ENCODE data around the gene TIPARP. TPM values are rescaled to one million over a fixed set of nuclear protein-coding genes. Genes with fewer than 3 reads are reported as not detected.

TIPARP gene
- polyA plus RNA-seq, 1 of the 3 experiments (the other 2 are of a cell fraction), result 6.2 TPM

- WGBS (ENCODE audit: low lambda C conversion rate), result 69% methylated on average over 3 of the region's 3 CpGs
- Histone ChIP-seq H3K9ac (no peak overlapping the region), H3K4me1 (ENCODE audit: control insufficient read depth in 1 of 2, insufficient read depth in 2 of 2, low read depth in 1 of 2, low read length in 1 of 2) (peaks cover 0 to 7% of the 10 kb centered on the region in 2 experiments; a peak in 1 of 4 replicates), H4K20me1 (ENCODE audit: insufficient read depth) (no peaks in the 10 kb centered on the region), H3K4me3 (ENCODE audit: low read depth in 2 of 2, low read length in 1 of 2) (no peak overlapping the region), H3K9me3 (no peaks in the 10 kb centered on the region), H3K36me3 (replicated peaks in 1 of 2; ENCODE audit: control insufficient read depth in 1 of 2, insufficient read depth in 2 of 2, low read length in 1 of 2) (no peaks in the 10 kb centered on the region), H3K79me2 (ENCODE audit: insufficient read depth) (no peaks in the 10 kb centered on the region), H3K4me2 (no peak overlapping the region), H3K27ac (ENCODE audit: low read depth in 2 of 2, low read length in 1 of 2) (no peak overlapping the region), H3K9me2 (no peaks in the 10 kb centered on the region), H3K27me3 (ENCODE audit: insufficient read depth) (no peaks in the 10 kb centered on the region), H2AFZ (ENCODE audit: low read depth) (no peak overlapping the region), H3F3A (replicated peaks; ENCODE audit: insufficient read depth) (no peaks in the 10 kb centered on the region)
- no peak for DNase-seq
- ChIA-PET CTCF (no interaction called here), POLR2A (no interaction called here)
- TF ChIP-seq POLR2AphosphoS5 (IDR thresholded peaks at IDR 0.05; ENCODE audit: low read depth, low read length) (no peak), FOXM1 (IDR thresholded peaks at IDR 0.05; ENCODE audit: low read depth) (no peak), YY1 (IDR thresholded peaks at IDR 0.05; ENCODE audit: low read depth) (no peak), USF1 (IDR thresholded peaks at IDR 0.05; ENCODE audit: borderline replicate concordance, low read depth) (no peak), RFX5 (IDR thresholded peaks at IDR 0.05; ENCODE audit: low read length) (no peak), FOSL2 (IDR thresholded peaks at IDR 0.05; ENCODE audit: borderline replicate concordance, low read depth) (no peak), TAF1 (IDR thresholded peaks at IDR 0.05; ENCODE audit: borderline replicate concordance, low read depth, low read length) (no peak)
- TF ChIP-seq, protein P1, sequence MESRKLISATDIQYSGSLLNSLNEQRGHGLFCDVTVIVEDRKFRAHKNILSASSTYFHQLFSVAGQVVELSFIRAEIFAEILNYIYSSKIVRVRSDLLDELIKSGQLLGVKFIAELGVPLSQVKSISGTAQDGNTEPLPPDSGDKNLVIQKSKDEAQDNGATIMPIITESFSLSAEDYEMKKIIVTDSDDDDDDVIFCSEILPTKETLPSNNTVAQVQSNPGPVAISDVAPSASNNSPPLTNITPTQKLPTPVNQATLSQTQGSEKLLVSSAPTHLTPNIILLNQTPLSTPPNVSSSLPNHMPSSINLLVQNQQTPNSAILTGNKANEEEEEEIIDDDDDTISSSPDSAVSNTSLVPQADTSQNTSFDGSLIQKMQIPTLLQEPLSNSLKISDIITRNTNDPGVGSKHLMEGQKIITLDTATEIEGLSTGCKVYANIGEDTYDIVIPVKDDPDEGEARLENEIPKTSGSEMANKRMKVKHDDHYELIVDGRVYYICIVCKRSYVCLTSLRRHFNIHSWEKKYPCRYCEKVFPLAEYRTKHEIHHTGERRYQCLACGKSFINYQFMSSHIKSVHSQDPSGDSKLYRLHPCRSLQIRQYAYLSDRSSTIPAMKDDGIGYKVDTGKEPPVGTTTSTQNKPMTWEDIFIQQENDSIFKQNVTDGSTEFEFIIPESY (IDR thresholded peaks at IDR 0.05; ENCODE audit: borderline replicate concordance, low read depth), result no peak
Measured at GRCh38 chr3:156635034-156635433, 39.4 kb upstream of the TIPARP start.

GRCh38 chr3:156635973-156636372, 38.4 kb upstream of the TIPARP start:
- no peaks in the 10 kb centered on the region for H3K79me2 ChIP-seq (ENCODE audit: insufficient read depth)
- CTCF ChIA-PET, result no interaction called here
- no peaks in the 10 kb centered on the region for H4K20me1 ChIP-seq (ENCODE audit: insufficient read depth)
- no peak overlapping the region for H2AFZ ChIP-seq (ENCODE audit: low read depth)
- no peaks in the 10 kb centered on the region for H3K9me2 ChIP-seq
- H3K36me3 ChIP-seq (replicated peaks in 1 of 2; ENCODE audit: control insufficient read depth in 1 of 2, insufficient read depth in 2 of 2, low read length in 1 of 2), result no peaks in the 10 kb centered on the region
- POLR2A ChIA-PET, result no interaction called here
- no peaks in the 10 kb centered on the region for H3K4me1 ChIP-seq (ENCODE audit: control insufficient read depth in 1 of 2, insufficient read depth in 2 of 2, low read depth in 1 of 2, low read length in 1 of 2)
- H3F3A ChIP-seq (replicated peaks; ENCODE audit: insufficient read depth), result no peaks in the 10 kb centered on the region
- no peak overlapping the region for H3K4me3 ChIP-seq (ENCODE audit: low read depth in 2 of 2, low read length in 1 of 2)
- H3K27ac ChIP-seq (ENCODE audit: low read depth in 2 of 2, low read length in 1 of 2), result no peak overlapping the region
- no peak for DNase-seq
- no peaks in the 10 kb centered on the region for H3K9me3 ChIP-seq
- 52% methylated on average over 3 of the region's 3 CpGs for WGBS (ENCODE audit: low lambda C conversion rate)
- H3K4me2 ChIP-seq, result no peak overlapping the region
- H3K9ac ChIP-seq, result no peak overlapping the region
- no peaks in the 10 kb centered on the region for H3K27me3 ChIP-seq (ENCODE audit: insufficient read depth)
- TF ChIP-seq EP300 (IDR thresholded peaks at IDR 0.05; ENCODE audit: borderline replicate concordance in 1 of 2, low read depth in 1 of 2, low read length in 1 of 2) (no peak), MEF2A (IDR thresholded peaks at IDR 0.05; ENCODE audit: borderline replicate concordance, low read depth) (no peak), USF1 (IDR thresholded peaks at IDR 0.05; ENCODE audit: borderline replicate concordance, low read depth) (no peak), SIN3A (IDR thresholded peaks at IDR 0.05; ENCODE audit: borderline replicate concordance, low read depth, low read length) (no peak), TEAD4 (IDR thresholded peaks at IDR 0.05; ENCODE audit: borderline replicate concordance, insufficient read depth) (no peak), POLR2AphosphoS5 (IDR thresholded peaks at IDR 0.05; ENCODE audit: low read depth, low read length) (no peak), CHD2 (IDR thresholded peaks at IDR 0.05; ENCODE audit: low read length, partially characterized antibody) (no peak), FOXJ3 (CRISPR knock-in tag; IDR thresholded peaks at IDR 0.05) (no peak), EZH2phosphoT487 (IDR thresholded peaks at IDR 0.05; ENCODE audit: borderline replicate concordance, low read depth) (no peak), GABPA (IDR thresholded peaks at IDR 0.05; ENCODE audit: low read depth) (no peak)
- TF ChIP-seq, protein P2, sequence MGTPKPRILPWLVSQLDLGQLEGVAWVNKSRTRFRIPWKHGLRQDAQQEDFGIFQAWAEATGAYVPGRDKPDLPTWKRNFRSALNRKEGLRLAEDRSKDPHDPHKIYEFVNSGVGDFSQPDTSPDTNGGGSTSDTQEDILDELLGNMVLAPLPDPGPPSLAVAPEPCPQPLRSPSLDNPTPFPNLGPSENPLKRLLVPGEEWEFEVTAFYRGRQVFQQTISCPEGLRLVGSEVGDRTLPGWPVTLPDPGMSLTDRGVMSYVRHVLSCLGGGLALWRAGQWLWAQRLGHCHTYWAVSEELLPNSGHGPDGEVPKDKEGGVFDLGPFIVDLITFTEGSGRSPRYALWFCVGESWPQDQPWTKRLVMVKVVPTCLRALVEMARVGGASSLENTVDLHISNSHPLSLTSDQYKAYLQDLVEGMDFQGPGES (IDR thresholded peaks at IDR 0.05; ENCODE audit: low read depth, low read length), result no peak
- TF ChIP-seq, protein P3, sequence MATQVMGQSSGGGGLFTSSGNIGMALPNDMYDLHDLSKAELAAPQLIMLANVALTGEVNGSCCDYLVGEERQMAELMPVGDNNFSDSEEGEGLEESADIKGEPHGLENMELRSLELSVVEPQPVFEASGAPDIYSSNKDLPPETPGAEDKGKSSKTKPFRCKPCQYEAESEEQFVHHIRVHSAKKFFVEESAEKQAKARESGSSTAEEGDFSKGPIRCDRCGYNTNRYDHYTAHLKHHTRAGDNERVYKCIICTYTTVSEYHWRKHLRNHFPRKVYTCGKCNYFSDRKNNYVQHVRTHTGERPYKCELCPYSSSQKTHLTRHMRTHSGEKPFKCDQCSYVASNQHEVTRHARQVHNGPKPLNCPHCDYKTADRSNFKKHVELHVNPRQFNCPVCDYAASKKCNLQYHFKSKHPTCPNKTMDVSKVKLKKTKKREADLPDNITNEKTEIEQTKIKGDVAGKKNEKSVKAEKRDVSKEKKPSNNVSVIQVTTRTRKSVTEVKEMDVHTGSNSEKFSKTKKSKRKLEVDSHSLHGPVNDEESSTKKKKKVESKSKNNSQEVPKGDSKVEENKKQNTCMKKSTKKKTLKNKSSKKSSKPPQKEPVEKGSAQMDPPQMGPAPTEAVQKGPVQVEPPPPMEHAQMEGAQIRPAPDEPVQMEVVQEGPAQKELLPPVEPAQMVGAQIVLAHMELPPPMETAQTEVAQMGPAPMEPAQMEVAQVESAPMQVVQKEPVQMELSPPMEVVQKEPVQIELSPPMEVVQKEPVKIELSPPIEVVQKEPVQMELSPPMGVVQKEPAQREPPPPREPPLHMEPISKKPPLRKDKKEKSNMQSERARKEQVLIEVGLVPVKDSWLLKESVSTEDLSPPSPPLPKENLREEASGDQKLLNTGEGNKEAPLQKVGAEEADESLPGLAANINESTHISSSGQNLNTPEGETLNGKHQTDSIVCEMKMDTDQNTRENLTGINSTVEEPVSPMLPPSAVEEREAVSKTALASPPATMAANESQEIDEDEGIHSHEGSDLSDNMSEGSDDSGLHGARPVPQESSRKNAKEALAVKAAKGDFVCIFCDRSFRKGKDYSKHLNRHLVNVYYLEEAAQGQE (IDR thresholded peaks at IDR 0.05; ENCODE audit: low read depth, low read length), result no peak

Data from SK-N-SH (cell line).